ELF-1 (cell line): ENCODE measurements around the gene SCN9A.

ENCODE experiments used
- DNase-seq: peaks from one replicate; pipeline ENCODE4 v3.0.0-alpha.2; 2016; ENCODE audit warnings: low read depth, low spot score

Gene SCN9A

GRCh38 chr2:166180951-166181812 lies 194.6 kb downstream of the SCN9A start:
- DNase-seq: peak; percentile 60

GRCh38 chr2:166179201-166179600 lies 196.5 kb downstream of the SCN9A start:
- no peak for DNase-seq

- no peak for DNase-seq
Observed at GRCh38 chr2:166173263-166173662, 202.5 kb downstream of the SCN9A start.

- no peak for DNase-seq
Observed at GRCh38 chr2:166171216-166171615, 204.5 kb downstream of the SCN9A start.

- no peak for DNase-seq
Observed at GRCh38 chr2:166170356-166170755, 205.4 kb downstream of the SCN9A start.

- no peak for DNase-seq
Observed at GRCh38 chr2:166167449-166167848, 208.3 kb downstream of the SCN9A start.

- no peak for DNase-seq
Observed at GRCh38 chr2:166163775-166164174, 212.0 kb downstream of the SCN9A start.

- no peak for DNase-seq
Observed at GRCh38 chr2:166158546-166158945, 217.2 kb downstream of the SCN9A start.

- DNase-seq: no peak
Observed at GRCh38 chr2:166157578-166157977, 218.2 kb downstream of the SCN9A start.

GRCh38 chr2:166156985-166157490 lies 218.7 kb downstream of the SCN9A start:
- no peak for DNase-seq

GRCh38 chr2:166155589-166155988 lies 220.2 kb downstream of the SCN9A start:
- DNase-seq: no peak

- no peak for DNase-seq
Observed at GRCh38 chr2:166154685-166155338, 220.9 kb downstream of the SCN9A start.

GRCh38 chr2:166152064-166152463 lies 223.7 kb downstream of the SCN9A start:
- DNase-seq: no peak

GRCh38 chr2:166148500-166149400 lies 227.0 kb downstream of the SCN9A start:
- DNase-seq: no peak

GRCh38 chr2:166147883-166148282 lies 227.9 kb downstream of the SCN9A start:
- DNase-seq: no peak
